ENCODE measurements around the gene HRG.

Gene HRG

GRCh38 chr3:186635532-186635931, 30.3 kb upstream of the HRG start:
- Histone ChIP-seq H3K9me3 (no peaks in the 10 kb centered on the region), H3K27ac (no peak overlapping the region), H3K4me3 (ENCODE audit: low read depth in 1 of 2, low read length in 1 of 2) (no peak overlapping the region), H3K27me3 (peaks cover 28% of the 10 kb centered on the region), H3K36me3 (no peaks in the 10 kb centered on the region), H3K4me1 (ENCODE audit: control insufficient read depth in 1 of 2, insufficient read depth in 1 of 2, low read depth in 1 of 2, low read length in 1 of 2) (no peaks in the 10 kb centered on the region)
- no peak for TF ChIP-seq CTCF (IDR thresholded peaks at IDR 0.05)

- H3K36me3 ChIP-seq, result no peaks in the 10 kb centered on the region
- TF ChIP-seq CTCF (IDR thresholded peaks at IDR 0.05), result no peak
- no peak overlapping the region for H3K4me3 ChIP-seq (ENCODE audit: low read depth in 1 of 2, low read length in 1 of 2)
- no peaks in the 10 kb centered on the region for H3K4me1 ChIP-seq (ENCODE audit: control insufficient read depth in 1 of 2, insufficient read depth in 1 of 2, low read depth in 1 of 2, low read length in 1 of 2)
- no peak overlapping the region for H3K27ac ChIP-seq
- H3K27me3 ChIP-seq, result peaks cover 32% of the 10 kb centered on the region
- no peaks in the 10 kb centered on the region for H3K9me3 ChIP-seq
Observed at GRCh38 chr3:186636536-186636935, 29.3 kb upstream of the HRG start.

GRCh38 chr3:186637686-186638085, 28.1 kb upstream of the HRG start:
- Histone ChIP-seq H3K27ac (no peak overlapping the region), H3K4me3 (ENCODE audit: low read depth in 1 of 2, low read length in 1 of 2) (no peak overlapping the region), H3K27me3 (peaks cover 42% of the 10 kb centered on the region), H3K4me1 (ENCODE audit: control insufficient read depth in 1 of 2, insufficient read depth in 1 of 2, low read depth in 1 of 2, low read length in 1 of 2) (no peaks in the 10 kb centered on the region), H3K36me3 (no peaks in the 10 kb centered on the region), H3K9me3 (no peaks in the 10 kb centered on the region)
- TF ChIP-seq CTCF (IDR thresholded peaks at IDR 0.05), result no peak

GRCh38 chr3:186638259-186638658, 27.6 kb upstream of the HRG start:
- no peaks in the 10 kb centered on the region for H3K9me3 ChIP-seq
- H3K27me3 ChIP-seq, result peaks cover 47% of the 10 kb centered on the region
- TF ChIP-seq CTCF (IDR thresholded peaks at IDR 0.05), result no peak
- H3K27ac ChIP-seq, result no peak overlapping the region
- no peaks in the 10 kb centered on the region for H3K36me3 ChIP-seq
- no peak overlapping the region for H3K4me3 ChIP-seq (ENCODE audit: low read depth in 1 of 2, low read length in 1 of 2)
- H3K4me1 ChIP-seq (ENCODE audit: control insufficient read depth in 1 of 2, insufficient read depth in 1 of 2, low read depth in 1 of 2, low read length in 1 of 2), result no peaks in the 10 kb centered on the region

GRCh38 chr3:186639778-186640472, 25.9 kb upstream of the HRG start, which contains the start of gene FETUB:
Gene FETUB, plus strand, starts transcription at chr3:186640399. Its CDS starts 62 bp downstream, at chr3:186640461.
- Histone ChIP-seq H3K27ac (no peak within 1 kb of the TSS), H3K9me3 (no peaks in the 10 kb centered on the region), H3K4me1 (ENCODE audit: control insufficient read depth in 1 of 2, insufficient read depth in 1 of 2, low read depth in 1 of 2, low read length in 1 of 2) (no peaks in the 10 kb centered on the region), H3K27me3 (peaks cover 63% of the 10 kb centered on the region), H3K36me3 (no peaks in the 10 kb centered on the region), H3K4me3 (ENCODE audit: low read depth in 1 of 2, low read length in 1 of 2) (no peak within 1 kb of the TSS)
- TF ChIP-seq CTCF (IDR thresholded peaks at IDR 0.05), result no peak

Data from neutrophil (primary cell).